IPS-18c (cell line): Measurements from ENCODE around the gene PLAAT5.

Source experiments
- H3K4me3 ChIP-seq: 2 replicates; pipeline ENCODE4 v1.7.0; 2013; ENCODE audit warnings: low read depth, mild to moderate bottlenecking, low read length, moderate library complexity; ENCODE audit not compliant: insufficient read depth
- H3K9me3 ChIP-seq: one replicate; pipeline ENCODE4 v1.6.1; 2013; ENCODE audit warnings: mild to moderate bottlenecking, low read length, moderate library complexity; ENCODE audit not compliant: control insufficient read depth, insufficient read depth

PLAAT5 gene

DNA sequence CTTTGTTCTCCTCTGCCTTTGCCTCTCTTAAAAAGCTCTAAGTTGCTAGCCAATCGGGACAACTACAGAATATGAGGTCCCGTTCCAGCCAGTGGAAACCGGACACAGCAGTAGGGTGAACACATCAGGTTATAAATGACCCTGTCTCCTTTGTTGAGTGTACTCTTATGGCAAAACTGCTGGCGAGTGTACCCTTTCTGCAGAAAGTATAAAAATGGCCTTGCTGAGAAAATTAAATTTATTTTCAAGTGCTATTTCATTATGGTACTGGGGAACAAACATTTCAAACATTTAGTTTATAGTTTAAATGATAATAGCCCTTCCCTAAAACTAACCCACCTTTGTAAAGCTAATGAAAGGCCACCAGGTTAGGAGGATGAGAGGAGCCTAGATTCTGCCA lies 8.9 kb upstream of the PLAAT5 start:
- H3K9me3 ChIP-seq: no peaks in the 10 kb centered on the region
- no peak overlapping the region for H3K4me3 ChIP-seq

DNA sequence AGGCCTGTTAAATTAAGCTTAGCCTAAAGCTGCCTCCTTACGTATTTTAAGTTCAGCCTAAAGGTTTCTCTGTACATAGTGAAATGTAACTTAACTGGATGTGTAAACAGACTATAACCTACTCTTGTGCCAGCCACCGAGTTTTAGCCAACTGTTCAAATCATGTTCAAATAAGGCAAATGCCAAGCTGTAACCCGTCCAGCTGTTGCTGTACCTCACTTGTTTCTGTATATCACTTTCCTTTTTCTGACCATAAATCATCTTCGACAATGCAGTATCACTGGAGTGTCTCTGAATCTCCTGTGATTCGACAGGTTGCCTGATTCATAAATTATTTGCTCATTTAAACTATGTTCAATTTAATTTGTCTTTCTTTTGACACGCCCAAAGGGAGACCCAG lies 4.0 kb upstream of the PLAAT5 start:
- Histone ChIP-seq H3K9me3 (no peaks in the 10 kb centered on the region), H3K4me3 (no peak overlapping the region)

DNA sequence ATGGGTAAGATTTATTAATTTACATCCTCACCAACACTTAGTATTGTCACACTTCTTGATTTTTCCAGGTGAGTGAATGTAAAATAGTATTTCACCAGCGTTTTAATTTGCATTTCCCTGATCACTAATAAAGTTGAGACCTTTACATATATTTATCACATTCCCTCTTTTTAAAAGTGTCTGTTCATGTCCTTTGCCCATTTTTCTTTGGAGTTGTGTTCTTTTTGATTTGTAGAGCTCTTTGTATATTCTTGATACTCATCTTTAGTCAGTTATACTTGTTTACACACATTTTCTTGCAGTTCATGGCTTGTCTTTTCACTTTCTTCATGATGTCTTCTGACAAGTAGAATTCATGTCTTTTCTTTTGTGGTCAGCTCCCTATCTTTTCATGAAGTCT lies 2.2 kb upstream of the PLAAT5 start:
- Histone ChIP-seq H3K9me3 (no peaks in the 10 kb centered on the region), H3K4me3 (no peak overlapping the region)

DNA sequence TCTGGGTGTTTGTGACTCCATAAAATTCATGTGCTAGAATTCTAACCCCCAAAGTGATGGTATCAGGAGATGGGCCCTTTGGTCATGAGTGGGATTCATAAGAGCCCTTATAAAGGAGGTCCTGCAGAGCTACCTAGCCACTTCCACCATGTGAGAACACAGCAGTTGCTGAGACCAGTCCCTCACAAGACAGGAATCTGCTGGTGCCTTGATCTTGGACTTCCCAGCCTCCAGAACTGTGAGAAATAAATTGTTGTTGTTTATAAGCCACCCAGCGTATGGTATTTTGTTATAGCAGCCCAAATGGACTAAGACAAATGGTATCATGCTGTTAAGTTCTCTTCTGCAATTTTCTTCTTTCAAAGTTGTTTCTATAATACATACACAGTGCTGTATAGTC lies 1.5 kb upstream of the PLAAT5 start:
- no peak overlapping the region for H3K4me3 ChIP-seq
- no peaks in the 10 kb centered on the region for H3K9me3 ChIP-seq

DNA sequence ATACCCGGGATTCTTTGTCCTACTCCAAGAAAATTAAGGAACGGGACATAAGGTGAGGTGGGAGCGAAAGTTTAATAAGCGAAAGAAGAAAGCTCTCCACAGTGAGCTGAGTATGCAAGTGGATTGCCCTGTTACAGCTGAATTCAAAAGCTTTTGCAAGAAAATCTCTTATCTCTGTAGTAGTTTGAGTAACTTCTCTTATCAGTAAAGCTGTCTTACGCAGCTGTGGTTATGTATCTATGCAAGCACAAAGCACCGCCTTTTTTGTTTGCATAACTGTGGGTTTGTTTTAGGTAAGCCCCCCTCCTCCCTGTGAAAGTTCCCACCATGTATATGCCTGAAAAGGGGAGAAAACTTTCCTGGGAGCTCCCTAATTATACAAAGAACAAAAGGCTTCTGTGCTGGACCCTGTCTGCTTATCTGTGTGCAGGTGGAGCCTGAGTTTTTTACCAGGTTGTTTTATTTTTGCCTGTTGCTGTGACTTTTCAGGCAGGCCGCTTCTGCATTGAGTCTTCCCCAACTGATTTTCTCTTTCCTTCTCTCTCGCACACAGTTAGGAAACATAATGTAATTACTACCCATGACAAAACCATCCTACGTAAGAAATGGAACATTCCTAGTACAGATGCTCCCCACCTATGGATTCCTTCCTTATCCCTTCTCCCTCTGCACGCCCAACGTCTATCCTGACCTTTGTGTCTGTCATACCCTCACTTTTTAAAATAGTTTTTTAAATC lies 837 bp upstream of the PLAAT5 start:
- peak overlapping the region; percentile 21; the same call in 1 of the 2 replicates for H3K4me3 ChIP-seq

DNA sequence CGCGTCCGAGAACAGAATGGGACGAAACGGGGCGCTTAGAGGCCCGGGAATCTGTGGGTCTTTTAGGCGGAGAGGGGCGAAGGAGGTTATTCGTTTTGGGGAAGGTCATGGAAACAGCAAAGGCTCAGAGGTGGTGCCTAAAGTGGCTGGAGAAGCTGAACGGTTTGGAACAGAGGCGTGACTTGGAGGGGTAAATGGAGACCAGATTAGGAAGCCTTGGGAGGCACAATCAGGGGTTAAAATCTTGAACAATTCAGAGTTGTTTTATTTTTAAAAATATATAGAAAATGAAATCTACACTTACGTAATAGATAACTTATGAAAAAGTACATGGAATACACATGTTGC lies 247 bp upstream of the PLAAT5 start:
- Histone ChIP-seq H3K9me3 (no peaks in the 10 kb centered on the region), H3K4me3 (peak overlapping the region; percentile 52)

More for the DNA sequence above, 837 bp upstream of the PLAAT5 start:
- no peaks in the 10 kb centered on the region for H3K9me3 ChIP-seq

DNA sequence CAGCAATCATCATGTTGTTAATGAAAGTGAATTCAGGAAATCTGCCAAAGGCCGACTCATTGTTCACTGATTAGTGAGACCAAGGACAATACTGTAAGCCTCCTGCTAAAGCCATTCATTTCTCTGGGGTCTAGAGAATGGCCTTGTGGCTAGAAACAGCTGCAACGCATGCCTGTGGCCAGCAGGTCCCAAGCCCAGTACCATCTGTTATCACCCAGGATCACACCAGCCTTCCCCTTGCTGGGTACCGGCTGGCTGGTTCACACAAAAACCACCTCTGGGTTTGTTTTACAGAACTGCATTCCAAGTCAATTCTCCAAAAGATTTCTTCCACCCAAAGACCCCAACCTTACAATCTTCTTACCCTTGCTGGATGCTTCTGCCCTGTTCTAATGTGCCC lies 1.1 kb downstream of the PLAAT5 start:
- H3K4me3 ChIP-seq: peak overlapping the region; percentile 52; the same call in 1 of the 2 replicates
- peaks cover 2% of the 10 kb centered on the region for H3K9me3 ChIP-seq

DNA sequence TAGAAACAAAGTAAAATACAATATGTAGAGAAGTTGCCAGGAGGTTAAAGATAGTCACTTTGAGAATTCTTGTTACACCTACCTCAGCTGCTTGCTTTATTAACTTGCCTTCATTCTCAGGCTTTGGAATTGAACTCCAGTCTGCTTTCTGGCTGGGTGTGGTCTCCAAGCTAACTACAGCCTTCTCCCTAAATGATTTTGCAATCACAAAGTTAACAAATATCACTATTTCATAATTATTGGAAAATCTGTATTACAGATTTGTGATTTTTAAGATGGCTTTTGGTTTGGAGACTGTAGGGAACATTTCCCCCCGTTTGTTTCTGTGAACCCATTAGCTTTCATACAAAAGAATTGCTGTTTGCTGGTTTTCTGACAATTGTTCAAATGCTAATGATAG lies 2.2 kb downstream of the PLAAT5 start:
- no peak overlapping the region for H3K4me3 ChIP-seq

DNA sequence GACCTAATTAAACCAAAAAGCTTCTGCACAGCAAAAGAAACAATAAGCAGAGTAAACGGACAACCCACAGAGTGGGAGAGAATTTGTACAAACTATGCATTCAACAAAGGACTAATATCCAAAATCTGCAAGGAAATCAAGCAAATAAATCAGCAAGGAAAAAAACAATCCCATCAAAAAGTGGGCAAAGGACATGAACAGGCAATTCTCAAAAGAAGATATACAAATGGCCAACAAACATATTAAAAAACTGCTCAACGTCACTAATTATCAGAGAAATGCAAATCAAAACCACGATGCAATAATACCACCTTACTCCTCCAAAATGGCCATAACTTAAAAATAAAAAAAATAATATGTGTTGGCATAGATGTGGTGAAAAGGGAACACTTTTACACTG lies 5.2 kb downstream of the PLAAT5 start:
- Histone ChIP-seq H3K4me3 (no peak overlapping the region), H3K9me3 (peaks cover 2% of the 10 kb centered on the region)

More for the DNA sequence above, 2.2 kb downstream of the PLAAT5 start:
- H3K9me3 ChIP-seq: peaks cover 2% of the 10 kb centered on the region

DNA sequence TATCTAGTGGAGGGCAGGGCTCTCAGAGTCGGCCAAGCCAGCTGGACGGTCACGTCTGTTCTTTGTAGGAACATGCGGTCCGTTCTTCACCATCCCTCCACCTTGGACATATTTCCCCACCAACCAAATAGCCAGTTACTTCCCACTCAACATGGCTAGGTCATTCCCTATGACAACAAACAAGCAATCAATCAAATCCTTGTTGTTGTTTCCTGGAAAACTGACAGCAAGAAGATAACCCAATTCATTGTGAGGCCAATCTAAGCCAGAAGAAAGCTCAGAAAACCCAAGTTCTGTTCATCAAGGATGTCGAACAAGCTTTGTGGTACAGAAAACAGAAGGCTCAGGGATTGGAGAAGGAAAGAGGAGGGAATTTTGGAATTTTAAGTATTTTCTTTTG lies 10.9 kb downstream of the PLAAT5 start:
- Histone ChIP-seq H3K4me3 (no peak overlapping the region), H3K9me3 (peaks cover 2% of the 10 kb centered on the region)

DNA sequence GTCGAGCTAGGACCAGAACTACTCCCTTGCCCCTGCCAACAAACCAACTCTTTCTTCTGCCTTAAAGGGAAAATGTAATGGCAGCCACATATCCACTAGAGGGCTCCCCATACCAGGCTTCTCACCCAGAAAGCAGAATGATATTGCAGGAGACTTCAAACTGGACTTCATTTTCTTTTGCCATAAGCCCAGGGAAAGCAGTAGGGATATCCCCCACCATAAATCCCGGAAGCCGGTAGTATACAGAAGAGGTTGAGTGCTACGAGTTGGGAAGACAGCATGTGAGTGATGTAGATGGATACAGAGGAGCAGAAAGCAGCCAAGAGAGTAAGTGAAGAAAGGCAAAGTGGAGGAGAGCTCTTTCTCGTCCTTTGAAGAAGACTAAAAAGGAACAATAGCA lies 12.1 kb downstream of the PLAAT5 start:
- peaks cover 2% of the 10 kb centered on the region for H3K9me3 ChIP-seq
- H3K4me3 ChIP-seq: no peak overlapping the region

DNA sequence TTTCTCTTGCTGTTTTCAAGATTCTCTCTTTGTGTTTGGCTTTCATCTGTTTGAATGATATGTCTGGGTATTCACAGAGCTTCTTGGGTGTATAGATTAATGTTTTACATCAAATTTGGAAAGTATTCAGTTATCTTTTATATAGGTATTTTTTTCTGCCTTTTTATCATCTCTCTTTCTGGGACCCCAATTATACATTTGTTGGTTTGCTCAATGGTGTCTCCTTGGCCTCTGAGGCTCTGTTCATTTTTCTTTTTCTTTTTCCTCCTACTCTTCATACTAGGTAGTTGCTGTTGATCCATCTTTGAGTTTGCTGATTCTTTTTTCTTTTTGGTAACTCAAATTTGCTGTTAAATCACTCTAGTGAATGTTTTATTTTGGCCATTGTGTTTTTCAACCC lies 14.3 kb downstream of the PLAAT5 start:
- H3K9me3 ChIP-seq: peaks cover 7% of the 10 kb centered on the region
- no peak overlapping the region for H3K4me3 ChIP-seq

DNA sequence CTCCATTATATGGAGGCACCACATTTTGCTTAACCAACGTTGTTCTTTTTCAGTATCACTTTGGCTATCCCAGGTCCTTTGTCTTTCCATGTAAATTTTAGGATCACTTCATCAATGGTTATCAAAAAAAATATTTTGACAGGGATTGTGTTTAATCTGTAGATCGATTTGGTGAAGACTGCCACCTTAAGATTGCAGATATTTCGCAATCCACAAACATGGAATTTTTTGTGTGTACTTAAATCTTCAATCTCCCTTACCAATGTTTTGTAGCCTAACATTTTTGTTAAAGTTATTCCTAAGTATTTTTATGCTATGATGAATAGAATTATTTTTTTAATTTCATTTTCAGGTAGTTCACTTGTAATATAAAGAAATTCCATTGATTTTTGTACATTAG lies 18.6 kb downstream of the PLAAT5 start:
- no peak overlapping the region for H3K4me3 ChIP-seq
- H3K9me3 ChIP-seq: peaks cover 7% of the 10 kb centered on the region

DNA sequence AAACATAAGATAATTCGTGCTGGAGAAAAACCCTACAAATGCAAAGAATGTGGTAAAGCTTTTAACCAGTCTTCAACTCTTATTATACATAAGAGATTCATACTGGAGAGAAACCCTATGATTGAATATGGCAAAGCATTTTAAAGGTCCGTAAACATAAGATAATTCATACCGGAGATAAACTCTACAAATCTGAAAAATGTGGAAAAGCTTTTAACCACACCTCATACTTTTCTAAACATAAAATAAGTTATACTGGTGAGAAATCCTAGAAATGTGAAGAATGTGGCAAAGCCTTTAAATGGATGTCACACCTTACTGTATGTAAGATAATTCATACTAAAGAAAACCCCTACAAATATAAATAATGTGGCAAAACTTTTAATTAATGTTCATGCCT lies 20.7 kb downstream of the PLAAT5 start:
- Histone ChIP-seq H3K9me3 (peaks cover 8% of the 10 kb centered on the region), H3K4me3 (no peak overlapping the region)

DNA sequence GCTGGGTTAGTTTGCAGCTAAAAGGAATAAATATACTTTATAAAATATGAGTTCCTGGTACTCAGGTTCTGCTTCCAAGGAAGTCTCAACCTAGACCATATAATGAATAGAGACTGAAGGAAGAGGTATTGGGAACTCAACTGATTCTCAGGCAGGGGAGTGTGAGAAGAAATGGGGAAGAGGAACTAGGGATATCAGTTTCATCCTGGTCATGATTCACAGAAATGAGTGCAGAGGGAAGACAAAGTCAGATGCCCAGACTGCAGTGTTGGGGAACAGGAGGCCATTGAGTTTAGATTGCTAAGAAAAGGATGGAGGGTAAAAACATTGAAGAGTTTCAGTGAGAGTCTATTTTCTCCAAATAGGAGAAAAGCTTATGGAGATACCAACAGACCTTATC lies 28.8 kb downstream of the PLAAT5 start:
- H3K4me3 ChIP-seq: no peak overlapping the region

DNA sequence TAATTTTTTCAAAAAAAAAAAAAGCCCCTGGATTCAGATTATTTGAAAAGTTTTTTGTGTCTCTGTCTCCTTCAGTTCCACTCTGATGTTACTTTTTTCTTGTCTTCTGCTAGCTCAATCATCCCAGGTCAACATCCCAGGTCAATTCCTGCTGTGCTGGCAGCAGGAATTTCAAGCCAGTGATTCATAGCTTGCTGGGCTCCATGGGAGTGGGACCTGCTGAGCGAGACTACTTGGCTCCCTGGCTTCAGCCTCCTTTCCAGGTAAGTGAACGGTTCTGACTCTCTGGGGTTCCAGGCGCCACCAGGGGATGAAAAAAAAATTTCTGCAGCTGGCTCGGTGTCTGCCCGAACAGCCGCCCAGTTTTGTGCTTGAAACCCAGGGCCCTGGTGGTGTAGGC lies 31.4 kb downstream of the PLAAT5 start:
- no peak overlapping the region for H3K4me3 ChIP-seq

More for the DNA sequence above, 28.8 kb downstream of the PLAAT5 start:
- H3K9me3 ChIP-seq: peaks cover 1% of the 10 kb centered on the region

DNA sequence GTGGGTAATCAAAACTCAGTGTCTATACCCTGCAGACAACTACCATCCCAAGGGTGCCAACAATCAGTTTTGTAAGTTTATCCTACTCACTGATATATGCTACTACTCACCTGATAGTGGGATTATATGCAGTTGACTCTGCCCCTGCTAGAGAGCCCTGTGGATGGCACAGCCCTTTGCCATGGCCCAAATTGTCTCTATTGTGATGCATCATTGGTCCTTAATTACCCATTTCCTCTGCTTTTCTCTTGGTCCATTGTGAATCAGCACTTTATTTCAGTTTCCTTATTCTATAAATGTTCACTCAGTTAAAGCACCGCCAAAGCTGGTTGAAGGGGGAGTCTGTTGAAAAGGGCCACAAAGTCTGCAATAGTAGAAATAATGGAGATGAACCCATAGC lies 42.3 kb downstream of the PLAAT5 start:
- Histone ChIP-seq H3K9me3 (no peaks in the 10 kb centered on the region), H3K4me3 (no peak overlapping the region)

More for the DNA sequence above, 31.4 kb downstream of the PLAAT5 start:
- no peaks in the 10 kb centered on the region for H3K9me3 ChIP-seq

DNA sequence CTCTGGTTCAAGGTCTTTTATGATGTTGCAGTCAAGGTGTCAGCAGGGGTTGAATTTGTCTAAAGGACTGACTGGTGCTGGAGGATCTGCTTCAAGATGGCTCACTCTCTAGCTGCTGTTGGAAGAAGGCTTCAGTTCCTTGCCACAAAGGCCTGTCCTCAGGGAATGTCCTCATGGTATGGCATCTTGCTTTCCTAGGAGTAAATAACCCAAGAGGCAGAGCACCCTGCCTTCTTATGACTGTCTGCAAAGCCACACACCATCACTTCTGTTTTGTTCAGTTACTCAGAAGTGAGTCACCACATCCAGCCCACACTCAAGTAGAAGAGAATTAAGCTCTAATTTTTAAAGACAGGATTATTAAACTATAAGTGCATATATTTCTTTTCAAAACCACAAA lies 45.2 kb downstream of the PLAAT5 start:
- no peaks in the 10 kb centered on the region for H3K9me3 ChIP-seq
- no peak overlapping the region for H3K4me3 ChIP-seq

DNA sequence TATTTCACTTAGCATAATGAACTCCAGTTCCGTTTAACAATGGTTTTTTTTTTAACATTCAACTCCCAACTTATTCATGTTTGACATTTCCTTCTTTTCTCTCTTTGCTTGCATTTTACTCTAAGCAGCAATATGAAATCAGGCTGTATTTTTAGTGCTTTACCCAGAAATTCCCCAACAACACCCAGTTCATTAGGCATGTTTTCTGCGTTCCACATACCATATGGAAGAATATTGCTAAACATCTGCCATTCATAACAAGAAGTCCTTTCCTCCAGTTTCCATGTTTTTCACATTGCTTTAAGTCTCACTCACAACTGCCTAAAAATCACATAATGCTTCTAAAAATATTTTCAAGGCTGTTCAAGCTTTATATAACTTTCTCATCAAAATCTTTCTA lies 45.8 kb downstream of the PLAAT5 start:
- H3K9me3 ChIP-seq: no peaks in the 10 kb centered on the region
- no peak overlapping the region for H3K4me3 ChIP-seq
